AG10803 (cell line): ENCODE data around the gene KCNT1.

Experiments used
- DNase-seq: peaks from one replicate; pipeline ENCODE4 v3.0.0; 2010; ENCODE audit warnings: low read depth
- H3K4me3 ChIP-seq: 2 replicates; pipeline ENCODE4 v1.5.1; 2011; ENCODE audit warnings: mild to moderate bottlenecking, low read length, control low read depth
- CTCF ChIP-seq: conservative IDR thresholded peaks from 2 replicates; pipeline ENCODE4 v1.5.1; 2011; ENCODE audit warnings: mild to moderate bottlenecking, low read length, control low read depth, inconsistent platforms

Gene KCNT1

GRCh38 chr9:135714242-135715055, 12.5 kb downstream of the KCNT1 start:
- no peak for DNase-seq
- TF ChIP-seq CTCF, result no peak
- no peak overlapping the region for H3K4me3 ChIP-seq

- DNase-seq, result no peak
- no peak for TF ChIP-seq CTCF
- no peak overlapping the region for H3K4me3 ChIP-seq
Measured at GRCh38 chr9:135715056-135715595, 13.1 kb downstream of the KCNT1 start.

GRCh38 chr9:135716045-135716444, 14.1 kb downstream of the KCNT1 start:
- no peak for TF ChIP-seq CTCF
- DNase-seq, result no peak
- H3K4me3 ChIP-seq, result no peak overlapping the region

- no peak for TF ChIP-seq CTCF
- no peak for DNase-seq
Measured at GRCh38 chr9:135717410-135717809, 15.4 kb downstream of the KCNT1 start.

GRCh38 chr9:135718616-135719015, 16.6 kb downstream of the KCNT1 start:
- TF ChIP-seq CTCF, result no peak
- DNase-seq, result peak; percentile 9

More at GRCh38 chr9:135717410-135717809, 15.4 kb downstream of the KCNT1 start:
- H3K4me3 ChIP-seq, result no peak overlapping the region

GRCh38 chr9:135719472-135719871, 17.5 kb downstream of the KCNT1 start:
- DNase-seq, result no peak
- no peak for TF ChIP-seq CTCF
- H3K4me3 ChIP-seq, result no peak overlapping the region

More at GRCh38 chr9:135718616-135719015, 16.6 kb downstream of the KCNT1 start:
- no peak overlapping the region for H3K4me3 ChIP-seq

GRCh38 chr9:135722365-135722764, 20.4 kb downstream of the KCNT1 start:
- H3K4me3 ChIP-seq, result no peak overlapping the region
- TF ChIP-seq CTCF, result no peak
- no peak for DNase-seq
